Measurements from ENCODE around the gene CCDC171. TPM values are rescaled to one million over a fixed set of nuclear protein-coding genes. Genes with fewer than 3 reads are reported as not detected.
"Not testable (repeated sequence)": the region's sequence is repeated elsewhere in the genome, so short reads cannot be mapped to it uniquely, and the experiment has no call there.

The CCDC171 gene
- total RNA-seq, 2 experiments from 2014 or later, result 1.2 to 1.3 TPM

- ChIA-PET CTCF (interaction anchor here (0.6 kb wide), 1 partner anchor 339 kb away, joined by 4 read pairs; no protein-coding TSS in a partner anchor), POLR2A (no interaction called here)
- Mint-ChIP-seq H3K9me3 (no peaks in the 10 kb centered on the region), H3K27ac (no peak overlapping the region), H3K36me3 (ENCODE audit: low read depth) (no peaks in the 10 kb centered on the region), H3K4me1 (no peaks in the 10 kb centered on the region), H3K4me3 (no peak overlapping the region), H3K27me3 (no peaks in the 10 kb centered on the region)
- no peak for DNase-seq
Measured at GRCh38 chr9:15641291-15641690, 88.4 kb downstream of the CCDC171 start.

GRCh38 chr9:15642369-15642962 lies 89.6 kb downstream of the CCDC171 start:
- no peaks in the 10 kb centered on the region for H3K9me3 Mint-ChIP-seq
- no peak overlapping the region for H3K4me3 Mint-ChIP-seq

GRCh38 chr9:15670246-15670645 lies 117.4 kb downstream of the CCDC171 start:
- H3K4me3 Mint-ChIP-seq, result no peak overlapping the region
- H3K9me3 Mint-ChIP-seq, result no peaks in the 10 kb centered on the region
- CTCF ChIA-PET, result no interaction called here
- H3K36me3 Mint-ChIP-seq (ENCODE audit: low read depth), result no peaks in the 10 kb centered on the region
- POLR2A ChIA-PET, result no interaction called here
- no peaks in the 10 kb centered on the region for H3K4me1 Mint-ChIP-seq
- H3K27me3 Mint-ChIP-seq, result no peaks in the 10 kb centered on the region
- H3K27ac Mint-ChIP-seq, result no peak overlapping the region
- no peak for DNase-seq

More at GRCh38 chr9:15642369-15642962, 89.6 kb downstream of the CCDC171 start:
- no peaks in the 10 kb centered on the region for H3K36me3 Mint-ChIP-seq (ENCODE audit: low read depth)
- H3K27me3 Mint-ChIP-seq, result no peaks in the 10 kb centered on the region
- H3K27ac Mint-ChIP-seq, result no peak overlapping the region
- ChIA-PET POLR2A (no interaction called here), CTCF (no interaction called here)
- no peak for DNase-seq
- no peaks in the 10 kb centered on the region for H3K4me1 Mint-ChIP-seq

GRCh38 chr9:15670894-15671293 lies 118.1 kb downstream of the CCDC171 start:
- Mint-ChIP-seq H3K36me3 (ENCODE audit: low read depth) (no peaks in the 10 kb centered on the region), H3K9me3 (no peaks in the 10 kb centered on the region), H3K4me1 (no peaks in the 10 kb centered on the region), H3K27me3 (no peaks in the 10 kb centered on the region), H3K4me3 (no peak overlapping the region), H3K27ac (no peak overlapping the region)
- DNase-seq, result no peak
- CTCF ChIA-PET, result no interaction called here
- POLR2A ChIA-PET, result no interaction called here

GRCh38 chr9:15693701-15694100 lies 140.9 kb downstream of the CCDC171 start:
- Mint-ChIP-seq H3K9me3 (no peaks in the 10 kb centered on the region), H3K4me1 (no peaks in the 10 kb centered on the region), H3K27me3 (no peaks in the 10 kb centered on the region), H3K27ac (no peak overlapping the region), H3K4me3 (no peak overlapping the region), H3K36me3 (ENCODE audit: low read depth) (no peaks in the 10 kb centered on the region)
- CTCF ChIA-PET, result no interaction called here
- no peak for DNase-seq
- POLR2A ChIA-PET, result no interaction called here

GRCh38 chr9:15696979-15697378 lies 144.1 kb downstream of the CCDC171 start:
- H3K9me3 Mint-ChIP-seq, result no peaks in the 10 kb centered on the region
- DNase-seq, result no peak
- ChIA-PET POLR2A (no interaction called here), CTCF (no interaction called here)
- H3K27me3 Mint-ChIP-seq, result no peaks in the 10 kb centered on the region
- H3K4me1 Mint-ChIP-seq, result no peaks in the 10 kb centered on the region
- no peak overlapping the region for H3K4me3 Mint-ChIP-seq
- H3K36me3 Mint-ChIP-seq (ENCODE audit: low read depth), result no peaks in the 10 kb centered on the region
- no peak overlapping the region for H3K27ac Mint-ChIP-seq

GRCh38 chr9:15697446-15697851 lies 144.6 kb downstream of the CCDC171 start:
- H3K9me3 Mint-ChIP-seq, result no peaks in the 10 kb centered on the region
- no peaks in the 10 kb centered on the region for H3K27me3 Mint-ChIP-seq
- no peaks in the 10 kb centered on the region for H3K4me1 Mint-ChIP-seq
- no peak for DNase-seq
- ChIA-PET CTCF (no interaction called here), POLR2A (no interaction called here)
- H3K36me3 Mint-ChIP-seq (ENCODE audit: low read depth), result no peaks in the 10 kb centered on the region
- H3K4me3 Mint-ChIP-seq, result no peak overlapping the region
- H3K27ac Mint-ChIP-seq, result no peak overlapping the region

GRCh38 chr9:15699876-15700559 lies 147.2 kb downstream of the CCDC171 start:
- H3K27me3 Mint-ChIP-seq; POLR2A ChIA-PET; H3K36me3 Mint-ChIP-seq (ENCODE audit: low read depth); H3K9me3 Mint-ChIP-seq; CTCF ChIA-PET; H3K4me1 Mint-ChIP-seq; DNase-seq; H3K27ac Mint-ChIP-seq; H3K4me3 Mint-ChIP-seq: not testable (repeated sequence)

GRCh38 chr9:15707000-15707399 lies 154.2 kb downstream of the CCDC171 start:
- Mint-ChIP-seq H3K4me1 (no peaks in the 10 kb centered on the region), H3K27me3 (peaks cover 2% of the 10 kb centered on the region), H3K36me3 (ENCODE audit: low read depth) (no peaks in the 10 kb centered on the region), H3K27ac (no peak overlapping the region), H3K9me3 (no peaks in the 10 kb centered on the region), H3K4me3 (no peak overlapping the region)
- CTCF ChIA-PET, result no interaction called here
- no peak for DNase-seq
- POLR2A ChIA-PET, result no interaction called here

- Mint-ChIP-seq H3K4me1 (no peaks in the 10 kb centered on the region), H3K9me3 (no peaks in the 10 kb centered on the region), H3K27ac (no peak overlapping the region), H3K36me3 (ENCODE audit: low read depth) (no peaks in the 10 kb centered on the region), H3K4me3 (no peak overlapping the region), H3K27me3 (peaks cover 2% of the 10 kb centered on the region)
- ChIA-PET CTCF (no interaction called here), POLR2A (no interaction called here)
- DNase-seq, result no peak
Measured at GRCh38 chr9:15711531-15711930, 158.7 kb downstream of the CCDC171 start.

- ChIA-PET CTCF (no interaction called here), POLR2A (no interaction called here)
- Mint-ChIP-seq H3K27me3 (peaks cover 2% of the 10 kb centered on the region), H3K4me3 (no peak overlapping the region), H3K4me1 (no peaks in the 10 kb centered on the region), H3K27ac (no peak overlapping the region), H3K36me3 (ENCODE audit: low read depth) (no peaks in the 10 kb centered on the region), H3K9me3 (no peaks in the 10 kb centered on the region)
- no peak for DNase-seq
Measured at GRCh38 chr9:15711931-15712330, 159.1 kb downstream of the CCDC171 start.

GRCh38 chr9:15714746-15715145 lies 161.9 kb downstream of the CCDC171 start:
- CTCF ChIA-PET, result no interaction called here
- no peaks in the 10 kb centered on the region for H3K4me1 Mint-ChIP-seq

GRCh38 chr9:15717290-15717967 lies 164.6 kb downstream of the CCDC171 start:
- ChIA-PET POLR2A (no interaction called here), CTCF (interaction anchor here (0.6 kb wide), 1 partner anchor 1873 kb away, joined by 3 read pairs; no protein-coding TSS in a partner anchor)
- no peak for DNase-seq
- Mint-ChIP-seq H3K27ac (no peak overlapping the region), H3K9me3 (no peaks in the 10 kb centered on the region), H3K27me3 (no peaks in the 10 kb centered on the region), H3K36me3 (ENCODE audit: low read depth) (no peaks in the 10 kb centered on the region), H3K4me3 (no peak overlapping the region), H3K4me1 (no peaks in the 10 kb centered on the region)

More at GRCh38 chr9:15714746-15715145, 161.9 kb downstream of the CCDC171 start:
- H3K9me3 Mint-ChIP-seq, result no peaks in the 10 kb centered on the region
- no peak overlapping the region for H3K27ac Mint-ChIP-seq
- no peak for DNase-seq
- no peak overlapping the region for H3K4me3 Mint-ChIP-seq
- H3K36me3 Mint-ChIP-seq (ENCODE audit: low read depth), result no peaks in the 10 kb centered on the region
- POLR2A ChIA-PET, result no interaction called here
- no peaks in the 10 kb centered on the region for H3K27me3 Mint-ChIP-seq

Measured in activated CD4-positive, alpha-beta T cell treated with anti-CD3 and anti-CD28 coated beads, Interleukin-2, amount 10 ng/mL, durations not matched to agents 7 days and 5 days (primary cell).